Measurements from ENCODE around the gene MTG2. TPM values are rescaled to one million over a fixed set of nuclear protein-coding genes. Genes with fewer than 3 reads are reported as not detected.

Gene MTG2
- total RNA-seq, 2 donors from 2014 or later: 40.0 to 53.0 TPM

DNA sequence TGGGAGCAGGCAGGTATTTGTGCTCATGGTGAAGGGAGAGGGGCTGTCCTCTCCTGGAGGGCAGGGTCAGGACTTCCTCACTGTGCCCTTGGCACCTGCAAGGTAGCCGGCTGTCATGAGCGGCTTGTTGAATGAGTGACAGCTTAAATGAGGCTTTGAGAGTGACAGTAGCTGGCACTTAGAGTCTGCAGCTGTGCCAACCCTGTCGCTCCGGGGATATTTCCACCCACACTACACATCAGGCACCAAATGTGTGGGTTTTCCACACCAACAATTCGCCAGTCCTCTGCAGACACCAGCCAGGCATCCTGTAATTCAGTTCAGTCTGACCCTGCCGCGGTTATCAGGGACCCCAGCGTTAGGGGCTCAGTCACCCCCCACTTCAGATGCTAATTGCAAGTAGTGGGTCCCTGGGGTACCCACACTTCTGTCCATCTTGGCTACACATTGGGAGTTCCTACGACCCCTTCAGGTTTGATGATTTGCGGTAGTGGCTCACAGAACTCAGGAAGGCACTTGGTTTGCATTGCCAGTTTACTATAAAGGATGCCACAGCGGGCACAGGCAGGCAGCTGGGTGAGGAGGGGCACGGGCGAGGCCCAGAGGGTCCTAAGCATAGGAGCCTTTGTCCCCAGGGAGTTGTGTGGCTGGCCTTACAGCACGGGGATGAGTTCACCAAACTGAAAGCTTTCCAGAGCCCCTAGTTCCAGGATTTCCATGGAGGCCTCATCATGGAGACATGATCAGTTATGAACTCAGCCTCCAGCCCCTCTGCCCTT, 9.1 kb downstream of the MTG2 start:
- Histone ChIP-seq H3K27me3 (replicated peaks; ENCODE audit: insufficient read depth) (no peaks in the 10 kb centered on the region), H3K4me1 (replicated peaks) (no peaks in the 10 kb centered on the region), H3K27ac (no peak overlapping the region), H3K9me3 (no peaks in the 10 kb centered on the region), H3K36me3 (no peaks in the 10 kb centered on the region), H3K4me3 (no peak overlapping the region)
- intact Hi-C loops (cut with DNase I): no loop called here
- TF ChIP-seq POLR2A (IDR thresholded peaks at IDR 0.05) (no peak), POLR2AphosphoS5 (IDR thresholded peaks at IDR 0.05) (no peak)
- TF ChIP-seq, protein P1, sequence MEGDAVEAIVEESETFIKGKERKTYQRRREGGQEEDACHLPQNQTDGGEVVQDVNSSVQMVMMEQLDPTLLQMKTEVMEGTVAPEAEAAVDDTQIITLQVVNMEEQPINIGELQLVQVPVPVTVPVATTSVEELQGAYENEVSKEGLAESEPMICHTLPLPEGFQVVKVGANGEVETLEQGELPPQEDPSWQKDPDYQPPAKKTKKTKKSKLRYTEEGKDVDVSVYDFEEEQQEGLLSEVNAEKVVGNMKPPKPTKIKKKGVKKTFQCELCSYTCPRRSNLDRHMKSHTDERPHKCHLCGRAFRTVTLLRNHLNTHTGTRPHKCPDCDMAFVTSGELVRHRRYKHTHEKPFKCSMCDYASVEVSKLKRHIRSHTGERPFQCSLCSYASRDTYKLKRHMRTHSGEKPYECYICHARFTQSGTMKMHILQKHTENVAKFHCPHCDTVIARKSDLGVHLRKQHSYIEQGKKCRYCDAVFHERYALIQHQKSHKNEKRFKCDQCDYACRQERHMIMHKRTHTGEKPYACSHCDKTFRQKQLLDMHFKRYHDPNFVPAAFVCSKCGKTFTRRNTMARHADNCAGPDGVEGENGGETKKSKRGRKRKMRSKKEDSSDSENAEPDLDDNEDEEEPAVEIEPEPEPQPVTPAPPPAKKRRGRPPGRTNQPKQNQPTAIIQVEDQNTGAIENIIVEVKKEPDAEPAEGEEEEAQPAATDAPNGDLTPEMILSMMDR (IDR thresholded peaks at IDR 0.05): no peak
- no peak for DNase-seq (ENCODE audit: low spot score)
- 83% methylated on average over 14 of the region's 14 CpGs for WGBS

DNA sequence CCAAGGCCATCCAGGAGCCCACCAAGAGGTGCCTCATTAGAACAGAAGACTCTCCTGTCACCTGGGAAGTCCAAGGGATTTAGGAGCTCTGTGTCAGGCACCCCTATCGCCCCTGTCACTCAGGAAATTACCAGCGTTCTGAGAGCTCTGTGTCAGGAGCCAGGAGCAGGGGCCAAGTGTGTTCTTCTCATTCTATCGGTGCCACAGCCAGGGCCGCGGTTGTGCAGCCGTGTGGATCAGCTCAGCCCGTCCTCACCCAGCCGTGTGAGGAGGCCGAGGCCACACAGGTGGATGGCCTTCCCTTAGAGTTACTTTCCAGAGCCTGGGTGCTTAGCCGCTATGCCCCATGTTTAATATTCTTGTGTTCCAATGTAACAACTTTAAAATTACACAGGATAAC, 9.8 kb downstream of the MTG2 start:
- intact Hi-C loops (cut with DNase I): no loop called here
- Histone ChIP-seq H3K36me3 (no peaks in the 10 kb centered on the region), H3K27ac (no peak overlapping the region), H3K9me3 (no peaks in the 10 kb centered on the region), H3K4me3 (no peak overlapping the region), H3K27me3 (replicated peaks; ENCODE audit: insufficient read depth) (no peaks in the 10 kb centered on the region), H3K4me1 (replicated peaks) (no peaks in the 10 kb centered on the region)
- no peak for TF ChIP-seq POLR2A (IDR thresholded peaks at IDR 0.05)
- TF ChIP-seq, protein P1 (IDR thresholded peaks at IDR 0.05): no peak
- no peak for TF ChIP-seq POLR2AphosphoS5 (IDR thresholded peaks at IDR 0.05)
- DNase-seq (ENCODE audit: low spot score): no peak
- WGBS: 88% methylated on average over 10 of the region's 10 CpGs

DNA sequence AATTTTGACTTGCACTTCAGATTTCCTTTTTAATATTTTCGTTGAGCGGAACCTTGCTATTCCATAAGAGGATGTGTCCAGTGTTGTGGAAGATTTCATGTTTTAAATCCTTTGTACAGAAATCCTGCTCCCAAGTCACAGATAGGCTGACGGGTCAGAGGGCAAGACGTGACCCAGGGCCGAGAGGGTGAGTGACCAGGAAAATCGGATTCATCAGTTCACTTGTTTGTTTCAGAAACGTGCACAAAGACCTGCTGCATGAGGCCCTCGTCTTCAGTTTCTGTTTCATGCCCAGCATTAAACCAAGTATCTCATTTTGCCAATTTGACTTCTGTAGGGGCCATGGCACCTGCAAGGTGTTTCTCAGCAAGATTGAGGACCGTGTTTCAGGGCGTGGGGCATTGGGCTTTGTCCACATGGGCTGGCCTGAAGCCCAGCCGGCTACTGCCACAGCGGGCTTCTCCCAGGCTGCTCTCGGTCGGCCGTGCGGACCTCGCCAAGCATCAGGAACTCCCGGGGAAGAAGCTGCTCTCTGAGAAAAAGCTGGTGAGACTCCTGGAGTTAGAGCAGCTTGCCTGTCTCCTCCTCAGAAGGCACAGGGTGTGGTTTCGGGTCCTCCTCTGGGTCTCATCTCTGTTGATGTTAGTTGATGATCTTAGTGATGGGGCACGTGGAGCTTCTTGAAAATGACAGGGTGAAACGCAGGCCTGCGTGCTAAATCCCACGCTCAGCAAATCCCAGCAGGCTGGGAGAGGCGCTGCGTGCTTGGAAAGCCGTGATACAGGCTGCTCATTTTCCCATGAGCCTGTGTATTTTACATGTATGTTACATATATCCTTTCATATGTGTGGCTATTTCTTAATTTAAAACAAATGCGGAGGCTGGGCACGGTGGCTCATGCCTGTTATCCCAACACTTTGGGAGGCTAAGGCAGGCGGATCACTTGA, 10.5 kb downstream of the MTG2 start:
- no peaks in the 10 kb centered on the region for H3K4me1 ChIP-seq (replicated peaks)
- H3K27ac ChIP-seq: no peak overlapping the region
- TF ChIP-seq POLR2A (IDR thresholded peaks at IDR 0.05): no peak
- TF ChIP-seq, protein P1 (IDR thresholded peaks at IDR 0.05): no peak
- TF ChIP-seq POLR2AphosphoS5 (IDR thresholded peaks at IDR 0.05): no peak
- H3K9me3 ChIP-seq: no peaks in the 10 kb centered on the region
- H3K4me3 ChIP-seq: no peak overlapping the region
- 84% methylated on average over 29 of the region's 29 CpGs for WGBS
- no peak for DNase-seq (ENCODE audit: low spot score)
- no peaks in the 10 kb centered on the region for H3K27me3 ChIP-seq (replicated peaks; ENCODE audit: insufficient read depth)
- H3K36me3 ChIP-seq: peaks cover 0 to 7% of the 10 kb centered on the region in 2 donors
- intact Hi-C loops (cut with DNase I): no loop called here

DNA sequence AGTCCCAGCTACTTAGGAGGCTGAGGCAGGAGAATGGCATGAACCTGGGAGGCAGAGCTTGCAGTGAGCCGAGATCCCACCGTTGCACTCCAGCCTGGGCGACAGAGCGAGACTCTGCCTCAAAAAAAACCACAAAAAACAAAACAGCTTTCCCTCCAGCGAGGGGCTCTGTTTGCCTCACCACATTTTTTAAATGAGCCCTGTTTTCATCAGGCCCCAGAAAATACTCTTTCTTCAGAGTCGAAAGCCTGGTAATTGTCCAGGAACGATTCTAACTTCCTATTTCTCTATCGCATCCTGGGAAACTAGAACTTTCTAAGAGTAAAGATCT, 12.2 kb downstream of the MTG2 start:
- H3K9me3 ChIP-seq: no peaks in the 10 kb centered on the region
- H3K4me3 ChIP-seq: no peak overlapping the region
- DNase-seq (ENCODE audit: low spot score): no peak
- no peaks in the 10 kb centered on the region for H3K27me3 ChIP-seq (replicated peaks; ENCODE audit: insufficient read depth)
- no peaks in the 10 kb centered on the region for H3K4me1 ChIP-seq (replicated peaks)
- WGBS: 67% methylated on average over 8 of the region's 8 CpGs
- TF ChIP-seq POLR2AphosphoS5 (IDR thresholded peaks at IDR 0.05): no peak
- TF ChIP-seq, protein P1 (IDR thresholded peaks at IDR 0.05): no peak
- TF ChIP-seq POLR2A (IDR thresholded peaks at IDR 0.05): no peak
- peaks cover 0 to 13% of the 10 kb centered on the region in 2 donors for H3K36me3 ChIP-seq
- H3K27ac ChIP-seq: no peak overlapping the region
- intact Hi-C loops (cut with DNase I): no loop called here
